Activated naive CD4-positive, alpha-beta T cell treated with anti-CD3 and anti-CD28 coated beads, Interleukin-2, amount 50 U/mL, for 16 hours (primary cell): ENCODE measurements around the gene GGT6.
"Not testable (repeated sequence)": the region's sequence is repeated elsewhere in the genome, so short reads cannot be mapped to it uniquely, and the experiment has no call there.

Source experiments
- DNase-seq: peaks from one replicate; pipeline ENCODE4 v3.0.0-alpha.2; 2020

The GGT6 gene

GRCh38 chr17:4591529-4591928 is 31.2 kb upstream of the GGT6 start:
- no peak for DNase-seq

GRCh38 chr17:4590981-4591453 is 30.6 kb upstream of the GGT6 start:
- no peak for DNase-seq

DNA sequence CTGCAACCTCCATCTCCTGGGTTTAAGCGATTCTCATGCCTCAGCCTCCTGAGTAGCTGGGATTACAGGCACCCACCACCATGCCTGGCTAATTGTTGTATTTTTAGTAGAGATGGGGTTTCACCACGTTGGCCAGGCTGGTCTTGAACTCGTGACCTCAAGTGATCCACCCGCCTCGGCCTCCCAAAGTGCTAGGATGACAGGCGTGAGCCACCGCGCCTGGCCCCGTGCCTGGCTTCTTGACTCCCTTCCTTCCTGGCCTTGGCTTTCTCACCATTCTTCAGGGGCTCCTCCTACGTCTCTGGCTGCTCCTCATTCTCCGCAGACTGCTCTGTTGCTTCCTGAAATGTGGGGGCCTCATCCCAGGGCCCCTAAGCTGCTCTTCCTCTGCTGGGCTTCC is 29.7 kb upstream of the GGT6 start:
- DNase-seq, result not testable (repeated sequence)

- no peak for DNase-seq
Observed at GRCh38 chr17:4588898-4589625, 28.7 kb upstream of the GGT6 start.

DNA sequence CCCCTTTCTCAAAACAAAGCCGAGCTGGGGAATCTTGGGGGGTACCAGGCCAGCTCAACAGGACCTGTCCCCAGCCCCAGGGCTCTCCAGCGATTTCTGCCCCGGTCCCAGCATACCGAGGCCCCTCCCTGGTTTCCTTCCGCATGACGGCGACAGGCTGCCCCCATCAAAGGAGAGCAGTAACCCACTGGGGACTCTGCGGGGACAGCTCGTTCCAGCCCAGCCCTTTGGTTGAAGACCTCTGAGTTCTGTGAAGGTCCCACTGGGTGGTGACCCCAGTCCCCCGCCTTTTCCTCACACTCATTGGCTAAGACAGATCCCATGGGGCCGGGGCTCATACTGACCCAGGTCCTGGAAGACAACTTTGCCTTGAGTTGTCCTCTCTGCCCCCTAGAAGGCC is 28.0 kb upstream of the GGT6 start:
- DNase-seq, result no peak

- DNase-seq, result no peak
Observed at GRCh38 chr17:4587803-4588202, 27.4 kb upstream of the GGT6 start.

DNA sequence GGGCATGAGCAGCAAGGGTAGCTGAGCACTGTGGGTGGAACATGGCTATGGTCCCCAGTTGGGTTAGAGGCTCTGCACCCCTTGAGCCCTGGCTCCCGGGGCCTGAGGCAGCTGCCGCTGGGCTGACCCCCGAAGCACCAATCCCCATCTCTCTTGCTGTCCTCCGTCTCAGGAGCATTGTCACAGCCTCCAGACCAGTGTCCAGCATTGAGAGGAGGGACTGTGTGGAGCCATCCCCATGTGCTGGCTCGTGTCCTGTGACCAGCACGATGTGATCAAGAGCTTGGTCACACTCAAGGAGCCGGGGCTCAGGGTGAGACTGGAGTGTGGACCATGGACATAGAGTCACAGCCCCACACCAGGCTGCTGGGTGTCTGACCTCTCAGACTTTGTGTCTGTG is 26.8 kb upstream of the GGT6 start:
- DNase-seq, result no peak

GRCh38 chr17:4586043-4586442 is 25.7 kb upstream of the GGT6 start:
- no peak for DNase-seq

DNA sequence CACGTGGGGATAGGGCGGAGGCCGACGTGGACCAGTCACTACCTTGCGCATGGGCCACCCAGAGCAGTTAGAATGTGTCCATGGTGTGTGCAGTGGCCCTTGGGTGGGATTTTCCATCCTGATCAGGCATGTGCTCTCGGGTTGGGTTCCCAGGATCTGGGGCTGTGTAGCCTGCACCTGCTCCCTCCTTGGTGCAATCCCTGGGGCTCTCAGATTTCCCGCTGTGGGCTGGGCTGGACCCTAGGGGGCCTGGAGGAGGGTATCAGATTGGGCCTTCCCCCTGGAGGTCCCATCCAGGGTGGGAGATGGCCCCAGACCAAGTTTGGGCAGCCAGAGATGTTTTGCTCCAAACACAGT is 25.2 kb upstream of the GGT6 start:
- no peak for DNase-seq

- DNase-seq, result no peak
Observed at GRCh38 chr17:4584917-4585637, 24.7 kb upstream of the GGT6 start.

- DNase-seq, result peak; percentile 40
Observed at GRCh38 chr17:4584101-4584916, 23.9 kb upstream of the GGT6 start, which contains the start of gene SMTNL2. TSS of gene SMTNL2 (plus strand) at chr17:4584529. CDS start at chr17:4584606, 77 bp downstream.

GRCh38 chr17:4583782-4584100 is 23.4 kb upstream of the GGT6 start:
- DNase-seq, result peak; percentile 31

- no peak for DNase-seq
Observed at GRCh38 chr17:4583206-4583605, 22.8 kb upstream of the GGT6 start.

- no peak for DNase-seq
Observed at GRCh38 chr17:4582691-4583090, 22.3 kb upstream of the GGT6 start.

GRCh38 chr17:4582101-4582501 is 21.7 kb upstream of the GGT6 start:
- no peak for DNase-seq

- DNase-seq, result no peak
Observed at GRCh38 chr17:4580291-4580690, 19.9 kb upstream of the GGT6 start.

DNA sequence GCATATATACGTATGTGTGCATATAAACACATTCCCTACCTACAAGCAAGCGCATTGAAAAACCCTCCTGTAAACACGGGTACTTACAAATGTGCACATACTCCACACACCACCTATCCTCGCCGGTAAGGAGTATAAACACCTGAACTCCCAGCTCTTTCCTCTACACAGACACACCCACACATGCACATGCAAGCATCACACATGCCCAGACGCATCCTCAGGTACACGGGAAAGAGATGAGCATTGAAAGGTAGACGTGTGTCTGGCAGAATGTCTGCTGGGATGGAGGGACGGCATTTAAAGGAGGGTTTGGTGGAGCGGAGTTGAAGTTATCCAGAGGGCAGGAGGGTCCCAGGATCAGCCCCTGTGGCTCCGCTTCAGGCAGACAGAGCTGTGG is 19.3 kb upstream of the GGT6 start:
- no peak for DNase-seq

- not testable (repeated sequence) for DNase-seq
Observed at GRCh38 chr17:4578349-4578748, 18.0 kb upstream of the GGT6 start.

DNA sequence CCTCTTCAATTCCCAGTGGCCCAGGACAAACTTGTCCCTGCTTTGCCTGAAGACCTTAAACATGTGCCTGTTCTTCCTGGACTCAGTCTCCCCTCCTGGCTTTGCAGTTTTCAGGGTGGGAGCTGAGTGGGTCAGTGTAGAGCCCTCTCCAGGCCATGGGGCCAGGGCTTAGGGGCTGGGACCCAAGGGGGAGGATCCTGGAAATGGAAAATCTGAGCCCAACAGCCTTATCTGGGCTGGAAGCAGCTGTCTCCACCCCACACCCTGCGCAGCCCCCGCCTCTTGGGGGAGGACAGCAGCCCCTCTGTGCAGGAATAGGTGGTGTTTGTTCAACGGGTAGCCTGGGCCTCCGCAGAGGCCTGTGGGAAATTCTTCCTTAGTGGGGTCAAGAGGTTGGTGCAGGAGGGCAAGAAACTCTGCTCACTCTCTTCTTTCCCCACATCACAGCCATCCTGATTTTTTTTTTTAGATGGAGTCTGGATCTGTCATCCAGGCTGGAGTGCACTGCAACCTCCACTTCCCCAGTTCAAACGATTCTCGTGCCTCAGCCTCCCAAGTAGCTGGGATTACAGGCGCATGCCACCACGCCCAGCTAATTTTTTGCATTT is 17.1 kb upstream of the GGT6 start:
- no peak for DNase-seq

- no peak for DNase-seq
Observed at GRCh38 chr17:4576729-4577322, 16.4 kb upstream of the GGT6 start.

DNA sequence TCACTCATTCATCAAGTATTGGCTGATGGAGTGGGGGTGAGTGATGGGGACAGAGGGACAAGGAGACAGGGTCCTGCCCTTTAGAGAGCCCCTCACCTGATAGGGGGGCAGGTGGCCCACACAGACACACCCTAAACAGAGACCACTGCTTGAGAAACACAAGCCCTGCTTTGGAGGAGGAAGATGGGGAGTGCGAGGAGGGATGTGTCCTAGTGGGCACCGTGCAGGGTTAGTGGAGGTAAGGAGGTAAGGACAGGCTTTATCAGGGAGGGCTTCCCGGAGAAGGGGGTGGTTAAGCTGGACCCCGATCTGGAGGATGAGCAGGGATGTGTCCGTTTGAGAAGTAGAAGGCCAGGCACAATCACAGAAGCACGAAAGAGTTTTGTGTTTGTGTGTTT is 15.8 kb upstream of the GGT6 start:
- no peak for DNase-seq

DNA sequence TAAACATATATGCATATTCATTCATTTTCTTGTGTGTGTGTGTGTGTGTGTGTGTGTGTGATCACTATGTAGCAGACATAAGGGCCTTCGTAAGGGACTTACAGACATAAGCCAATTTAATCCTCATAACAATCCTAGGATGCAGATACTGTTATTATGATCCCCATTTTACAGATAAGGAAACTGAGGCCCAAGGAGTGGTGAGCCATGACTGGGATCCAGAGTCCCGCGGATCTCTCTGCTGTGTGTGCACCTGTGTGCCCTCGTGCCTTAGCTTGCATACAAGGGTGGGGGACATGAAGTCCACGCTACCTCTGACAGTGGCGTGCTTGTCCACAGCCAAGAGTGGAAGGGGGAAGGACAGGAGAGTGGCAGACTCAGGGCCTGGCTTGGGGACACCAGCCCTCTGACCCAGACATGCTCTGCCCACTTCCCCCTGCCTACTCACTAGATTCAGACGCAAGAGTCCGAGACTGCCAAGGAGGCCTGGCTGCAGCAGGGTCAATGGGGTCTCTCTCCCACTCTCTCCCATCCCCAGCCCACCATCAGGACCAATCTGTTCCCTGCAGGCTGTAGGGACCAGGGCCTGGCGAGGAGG is 14.2 kb upstream of the GGT6 start:
- no peak for DNase-seq

DNA sequence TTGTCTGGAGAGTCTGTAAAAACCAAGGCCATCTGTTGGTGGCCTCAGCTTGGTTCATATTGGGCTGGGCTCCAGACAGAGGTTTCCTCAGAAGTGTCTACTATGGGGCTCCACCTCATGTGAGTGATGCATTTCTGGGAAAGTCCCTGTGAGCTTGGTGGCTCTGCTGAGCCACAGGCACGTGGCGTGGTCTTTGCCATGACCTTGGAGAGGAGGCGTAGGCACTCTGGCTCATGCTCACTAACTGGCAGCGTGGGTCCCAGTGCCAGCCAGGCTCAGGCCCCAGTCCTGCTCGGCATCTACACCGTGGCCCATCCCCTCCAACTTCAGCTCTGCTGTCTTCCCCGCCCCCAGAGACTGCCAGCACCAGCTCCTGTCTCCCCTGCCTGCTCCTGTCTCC is 13.3 kb upstream of the GGT6 start:
- DNase-seq, result peak; percentile 71
